RWPE2 (cell line): ENCODE data around the gene RND3.

Source experiments
- ATAC-seq: fragments of 200-7000 bp; cut with Tn5 transposase; 3 replicates; pipeline ENCODE4 v1.9.1; 2021; ENCODE audit warnings: low read depth
- DNase-seq: peaks from one replicate; pipeline ENCODE4 v3.0.0-alpha.2; 2020; ENCODE audit warnings: low spot score
- H3K27ac ChIP-seq: fragments of 450-650 bp; 2 replicates; pipeline ENCODE4 v1.5.1; 2017; ENCODE audit warnings: mild to moderate bottlenecking; ENCODE audit not compliant: poor library complexity, severe bottlenecking
- H3K27me3 ChIP-seq: fragments of 250-450 bp; sonication (Bioruptor Pico); 2 replicates; pipeline ENCODE4 v1.5.1; 2021; ENCODE audit warnings: mild to moderate bottlenecking, moderate library complexity; ENCODE audit not compliant: insufficient read depth, poor library complexity, severe bottlenecking
- H3K36me3 ChIP-seq: fragments of 250-450 bp; sonication (Bioruptor Pico); 2 replicates; pipeline ENCODE4 v1.5.1; 2020; ENCODE audit warnings: low read depth, mild to moderate bottlenecking, moderate library complexity
- H3K4me1 ChIP-seq: fragments of 250-450 bp; sonication (Bioruptor Pico); 2 replicates; pipeline ENCODE4 v1.5.1; 2021; ENCODE audit warnings: mild to moderate bottlenecking, moderate library complexity; ENCODE audit not compliant: insufficient read depth, poor library complexity, severe bottlenecking
- H3K4me3 ChIP-seq: fragments of 250-450 bp; sonication (Bioruptor Pico); 2 replicates; pipeline ENCODE4 v1.5.1; 2021; ENCODE audit warnings: mild to moderate bottlenecking, moderate library complexity; ENCODE audit not compliant: severe bottlenecking
- H3K9me3 ChIP-seq: fragments of 250-450 bp; sonication (Bioruptor Pico); 2 replicates; pipeline ENCODE4 v1.5.1; 2021; ENCODE audit warnings: mild to moderate bottlenecking, moderate library complexity; ENCODE audit not compliant: severe bottlenecking
- TF ChIP-seq, protein P1 (sequence below): fragments of 450-650 bp; IDR thresholded peaks from one replicate; pipeline ENCODE4 v1.5.1; 2017; ENCODE audit warnings: mild to moderate bottlenecking, moderate library complexity; ENCODE audit not compliant: poor library complexity, severe bottlenecking

Gene RND3

DNA sequence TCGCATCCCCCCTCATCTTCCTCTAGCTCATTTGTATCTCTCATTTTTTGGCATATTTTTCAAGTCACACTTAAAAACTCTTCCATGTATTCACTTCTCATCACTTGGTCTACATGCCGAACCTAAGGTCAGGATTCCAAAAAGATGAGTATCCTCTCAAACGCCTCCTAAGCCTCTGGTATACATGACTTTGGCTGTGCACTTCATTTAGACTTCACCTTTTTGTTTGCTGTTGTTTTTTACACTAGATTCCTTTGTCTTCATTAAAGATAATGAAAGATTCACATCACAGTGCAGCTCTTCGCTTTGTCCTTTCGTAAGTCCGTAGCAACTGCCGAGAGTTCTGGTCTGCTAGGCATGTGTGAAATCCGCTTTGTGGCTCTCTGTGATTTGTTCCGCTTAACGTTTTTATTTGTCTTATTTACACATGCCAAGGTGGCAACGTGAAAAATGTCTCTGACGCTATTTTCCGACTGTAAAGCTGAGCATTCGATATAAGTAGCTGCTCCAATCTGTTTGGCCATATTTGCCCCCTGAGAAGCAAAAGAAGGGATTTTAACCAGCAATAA lies 17.7 kb downstream of the RND3 start:
- Histone ChIP-seq H3K36me3 (peaks cover 77% of the 10 kb centered on the region), H3K4me3 (no peak overlapping the region), H3K27me3 (no peaks in the 10 kb centered on the region), H3K4me1 (peaks cover 75% of the 10 kb centered on the region), H3K9me3 (no peaks in the 10 kb centered on the region), H3K27ac (peak overlapping the region; percentile 99)
- DNase-seq = no peak
- no peak for ATAC-seq
- TF ChIP-seq, protein P1, sequence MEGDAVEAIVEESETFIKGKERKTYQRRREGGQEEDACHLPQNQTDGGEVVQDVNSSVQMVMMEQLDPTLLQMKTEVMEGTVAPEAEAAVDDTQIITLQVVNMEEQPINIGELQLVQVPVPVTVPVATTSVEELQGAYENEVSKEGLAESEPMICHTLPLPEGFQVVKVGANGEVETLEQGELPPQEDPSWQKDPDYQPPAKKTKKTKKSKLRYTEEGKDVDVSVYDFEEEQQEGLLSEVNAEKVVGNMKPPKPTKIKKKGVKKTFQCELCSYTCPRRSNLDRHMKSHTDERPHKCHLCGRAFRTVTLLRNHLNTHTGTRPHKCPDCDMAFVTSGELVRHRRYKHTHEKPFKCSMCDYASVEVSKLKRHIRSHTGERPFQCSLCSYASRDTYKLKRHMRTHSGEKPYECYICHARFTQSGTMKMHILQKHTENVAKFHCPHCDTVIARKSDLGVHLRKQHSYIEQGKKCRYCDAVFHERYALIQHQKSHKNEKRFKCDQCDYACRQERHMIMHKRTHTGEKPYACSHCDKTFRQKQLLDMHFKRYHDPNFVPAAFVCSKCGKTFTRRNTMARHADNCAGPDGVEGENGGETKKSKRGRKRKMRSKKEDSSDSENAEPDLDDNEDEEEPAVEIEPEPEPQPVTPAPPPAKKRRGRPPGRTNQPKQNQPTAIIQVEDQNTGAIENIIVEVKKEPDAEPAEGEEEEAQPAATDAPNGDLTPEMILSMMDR = no peak

DNA sequence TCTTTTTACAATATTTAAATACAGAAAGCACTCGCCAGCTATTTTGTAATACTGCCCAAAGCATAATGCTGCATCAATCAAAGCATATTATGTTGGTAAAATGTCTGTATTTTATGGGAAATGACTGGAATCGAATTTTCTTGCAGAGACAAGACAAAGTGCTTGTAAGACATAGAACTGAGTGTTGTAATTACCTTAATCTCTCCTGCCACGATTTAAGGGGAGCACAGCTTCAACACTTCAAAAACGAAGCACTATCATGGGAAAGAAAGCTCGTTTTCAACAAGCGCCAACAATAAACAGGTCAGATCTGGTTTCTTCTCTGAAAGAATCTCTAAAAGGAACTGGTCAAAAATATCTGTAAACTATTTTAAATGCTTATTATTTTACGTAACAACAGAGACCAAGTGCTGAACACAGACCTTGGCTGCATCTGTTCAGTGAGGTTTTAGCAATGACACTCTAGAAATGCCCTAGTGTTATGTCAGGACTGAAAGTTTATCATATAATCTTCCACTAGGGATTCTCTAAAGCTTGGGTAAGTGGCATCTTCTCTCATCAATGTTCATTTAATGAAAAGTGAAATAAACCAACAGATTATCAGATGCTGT lies 19.0 kb downstream of the RND3 start:
- no peak for ATAC-seq
- peak overlapping the region; percentile 99 for H3K27ac ChIP-seq

DNA sequence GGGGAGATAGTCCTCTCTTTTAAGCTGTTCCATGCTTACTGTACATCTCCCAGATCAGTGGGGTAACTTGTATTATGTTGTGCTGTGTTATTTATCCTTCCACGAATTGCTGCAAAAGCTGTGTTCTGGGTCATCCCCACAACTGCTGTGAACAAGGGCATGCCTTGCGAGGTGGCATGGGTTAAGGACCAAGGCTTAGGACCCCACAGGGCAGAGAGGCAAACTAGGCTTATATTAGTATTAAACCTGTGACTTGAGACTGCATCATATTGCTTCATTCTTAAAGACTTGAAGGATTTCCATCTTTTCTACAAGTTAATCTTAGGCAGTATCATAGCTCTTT lies 19.9 kb downstream of the RND3 start:
- no peaks in the 10 kb centered on the region for H3K27me3 ChIP-seq
- H3K9me3 ChIP-seq = no peaks in the 10 kb centered on the region
- ATAC-seq = peak; percentile 17
- DNase-seq = no peak
- TF ChIP-seq, protein P1 = no peak
- peaks cover 55% of the 10 kb centered on the region for H3K4me1 ChIP-seq
- H3K36me3 ChIP-seq = peaks cover 55% of the 10 kb centered on the region
- H3K4me3 ChIP-seq = no peak overlapping the region
- peak overlapping the region; percentile 99 for H3K27ac ChIP-seq

More for the DNA sequence above, 19.0 kb downstream of the RND3 start:
- H3K4me1 ChIP-seq = peaks cover 64% of the 10 kb centered on the region
- H3K27me3 ChIP-seq = no peaks in the 10 kb centered on the region
- DNase-seq = no peak
- TF ChIP-seq, protein P1 = no peak
- H3K9me3 ChIP-seq = no peaks in the 10 kb centered on the region
- no peak overlapping the region for H3K4me3 ChIP-seq
- peaks cover 63% of the 10 kb centered on the region for H3K36me3 ChIP-seq

DNA sequence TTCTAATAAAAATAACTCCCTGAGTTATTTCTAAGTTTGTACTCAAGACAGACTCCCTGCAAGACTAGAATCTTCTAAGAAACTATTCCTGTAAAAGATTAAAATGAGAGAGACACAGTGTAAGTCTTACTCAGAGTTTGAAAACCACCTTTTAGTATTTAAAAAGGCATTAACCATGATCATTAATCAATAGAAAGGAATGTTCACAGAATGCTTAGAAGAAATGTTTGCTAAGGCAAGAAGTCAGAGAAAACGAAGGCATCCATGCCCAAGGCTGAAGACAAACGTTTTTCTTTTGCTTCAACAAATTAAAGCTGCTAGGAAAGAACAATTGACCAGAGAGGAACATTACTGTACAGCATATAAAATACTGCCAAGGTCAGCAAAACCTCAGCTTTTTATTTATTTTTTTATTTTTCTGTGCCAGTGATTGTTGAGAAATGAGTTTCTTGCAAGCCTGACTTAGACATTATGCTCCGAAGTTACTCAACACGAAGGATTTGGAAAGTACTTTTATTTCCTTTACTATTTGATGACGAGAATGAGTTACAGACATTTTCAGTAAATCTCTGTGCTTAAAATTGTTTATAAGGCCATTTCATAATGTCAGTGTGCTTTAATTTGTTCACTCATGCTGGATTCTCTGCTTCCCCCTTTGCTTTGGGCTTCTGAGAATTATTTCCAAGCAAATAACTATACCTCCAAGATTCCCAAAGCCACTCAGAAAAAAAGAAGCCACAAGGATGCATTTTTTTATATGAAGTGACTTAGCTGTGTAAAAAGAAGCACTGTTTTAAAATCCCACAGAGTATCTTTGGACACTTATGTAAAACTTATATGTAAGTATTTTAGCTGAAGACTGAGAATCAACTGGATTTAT lies 20.5 kb downstream of the RND3 start:
- peak overlapping the region; percentile 99 for H3K27ac ChIP-seq
- H3K4me1 ChIP-seq = peaks cover 50% of the 10 kb centered on the region
- H3K4me3 ChIP-seq = no peak overlapping the region
- peaks cover 49% of the 10 kb centered on the region for H3K36me3 ChIP-seq
- H3K9me3 ChIP-seq = no peaks in the 10 kb centered on the region
- no peaks in the 10 kb centered on the region for H3K27me3 ChIP-seq
- TF ChIP-seq, protein P1 = no peak
- no peak for DNase-seq
- ATAC-seq = peak; percentile 55
